ENCODE data around the gene MEA1.

Gene MEA1

DNA sequence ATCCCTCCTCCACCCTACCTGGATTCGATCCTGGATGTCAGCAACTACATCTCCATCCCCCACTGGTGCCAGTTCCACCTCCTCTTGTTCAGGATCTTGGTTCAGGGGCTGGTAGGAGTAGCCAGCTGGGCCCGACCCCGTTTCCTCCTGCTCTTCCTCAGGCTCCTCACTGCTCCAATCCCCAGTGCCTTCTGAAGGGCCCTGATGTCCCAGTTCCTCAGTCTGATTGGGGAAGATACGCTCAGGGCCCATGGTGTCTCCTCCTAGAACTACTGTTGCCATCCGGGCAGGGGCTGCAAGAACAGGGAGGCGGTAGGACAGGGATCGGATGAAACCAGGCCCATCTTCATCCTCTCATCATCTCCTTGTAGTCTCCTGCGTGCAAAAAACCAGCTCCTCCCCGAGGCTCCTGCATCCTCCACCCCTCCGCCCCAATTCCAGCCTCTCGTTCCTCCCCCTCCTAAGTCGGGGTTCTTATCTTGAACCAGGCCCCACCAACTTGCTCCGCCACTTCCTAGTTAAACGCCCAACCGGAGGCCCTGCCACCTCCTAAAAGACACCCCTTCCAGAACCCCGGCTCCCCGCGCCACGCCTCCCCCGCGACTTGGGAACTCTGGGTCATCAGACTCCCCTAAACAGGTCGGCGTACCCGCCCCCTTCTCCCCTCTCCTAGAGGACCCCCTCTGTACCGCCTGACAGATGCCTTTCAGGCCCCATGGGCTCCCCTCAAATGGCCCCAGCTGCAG, 476 bp downstream of the MEA1 start:
- DNase-seq (ENCODE audit: low read depth, low spot score): no peak
- TF ChIP-seq, protein P1, sequence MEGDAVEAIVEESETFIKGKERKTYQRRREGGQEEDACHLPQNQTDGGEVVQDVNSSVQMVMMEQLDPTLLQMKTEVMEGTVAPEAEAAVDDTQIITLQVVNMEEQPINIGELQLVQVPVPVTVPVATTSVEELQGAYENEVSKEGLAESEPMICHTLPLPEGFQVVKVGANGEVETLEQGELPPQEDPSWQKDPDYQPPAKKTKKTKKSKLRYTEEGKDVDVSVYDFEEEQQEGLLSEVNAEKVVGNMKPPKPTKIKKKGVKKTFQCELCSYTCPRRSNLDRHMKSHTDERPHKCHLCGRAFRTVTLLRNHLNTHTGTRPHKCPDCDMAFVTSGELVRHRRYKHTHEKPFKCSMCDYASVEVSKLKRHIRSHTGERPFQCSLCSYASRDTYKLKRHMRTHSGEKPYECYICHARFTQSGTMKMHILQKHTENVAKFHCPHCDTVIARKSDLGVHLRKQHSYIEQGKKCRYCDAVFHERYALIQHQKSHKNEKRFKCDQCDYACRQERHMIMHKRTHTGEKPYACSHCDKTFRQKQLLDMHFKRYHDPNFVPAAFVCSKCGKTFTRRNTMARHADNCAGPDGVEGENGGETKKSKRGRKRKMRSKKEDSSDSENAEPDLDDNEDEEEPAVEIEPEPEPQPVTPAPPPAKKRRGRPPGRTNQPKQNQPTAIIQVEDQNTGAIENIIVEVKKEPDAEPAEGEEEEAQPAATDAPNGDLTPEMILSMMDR (IDR thresholded peaks at IDR 0.05; ENCODE audit: insufficient read depth, low read length, missing control alignments): no peak
- POLR2A ChIA-PET: interaction anchor here (0.6 to 1.6 kb wide), 6 partner anchors 40 to 775 kb away, joined by 3 to 5 read pairs (median 4); partner anchors contain the start of genes CUL7 and CUL9
- peak overlapping the region; percentile 79 for H3K4me3 ChIP-seq (ENCODE audit: low read depth, low read length)
- CTCF ChIA-PET: interaction anchor here (0.9 to 5.5 kb wide), 7 partner anchors 9 to 216 kb away, joined by 3 to 38 read pairs (median 4); partner anchors contain the start of gene DNPH1

DNA sequence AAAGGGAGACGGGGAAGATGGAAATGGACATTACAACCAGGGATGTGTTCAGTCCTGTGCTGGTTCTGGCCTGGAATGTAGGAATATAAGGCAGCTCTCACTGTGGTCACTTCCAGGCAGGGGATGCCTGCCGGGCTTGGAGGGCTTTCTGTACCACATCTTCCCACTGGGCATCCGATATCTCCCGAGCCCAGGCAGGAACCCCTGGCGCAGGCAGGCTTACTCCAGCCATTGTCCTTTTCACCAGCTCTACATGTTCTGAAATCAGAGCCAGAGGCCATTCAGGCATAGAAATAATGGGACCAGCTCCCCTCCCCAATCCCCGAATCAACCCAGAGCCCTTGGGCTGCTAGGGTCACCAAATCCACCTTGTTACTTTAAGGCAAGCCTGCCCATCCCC, 1.4 kb downstream of the MEA1 start:
- ChIA-PET CTCF (interaction anchor here (0.9 to 5.5 kb wide), 5 partner anchors 8 to 131 kb away, joined by 3 to 38 read pairs (median 6); no protein-coding TSS in a partner anchor), POLR2A (no interaction called here)
- DNase-seq (ENCODE audit: low read depth, low spot score): no peak
- TF ChIP-seq, protein P1 (IDR thresholded peaks at IDR 0.05; ENCODE audit: insufficient read depth, low read length, missing control alignments): no peak
- peak overlapping the region; percentile 79 for H3K4me3 ChIP-seq (ENCODE audit: low read depth, low read length)

DNA sequence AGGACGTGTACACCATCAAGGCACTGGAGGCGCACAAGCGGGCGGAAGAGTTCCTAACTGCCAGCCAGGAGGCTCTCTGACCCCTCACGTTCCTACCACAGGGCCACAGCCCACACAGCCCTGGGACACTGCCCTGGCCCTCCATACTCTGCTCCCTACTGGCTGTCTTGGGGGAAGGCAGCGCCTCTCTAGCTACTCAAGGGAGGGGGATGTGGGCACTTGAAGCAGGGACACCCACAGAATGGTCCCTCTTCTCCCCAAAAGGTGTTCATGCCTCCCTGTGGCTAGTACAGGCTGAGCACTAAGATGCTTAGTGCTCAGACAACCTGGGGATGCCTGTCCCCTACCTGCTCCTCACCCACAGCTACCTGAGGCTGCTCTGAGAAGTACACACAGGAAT, 2.5 kb downstream of the MEA1 start:
- POLR2A ChIA-PET: interaction anchor here (1.2 kb wide), 1 partner anchor 43 kb away, joined by 3 read pairs; the partner anchor contains the start of gene CUL7
- no peak overlapping the region; the same call in 1 of the 2 replicates for H3K4me3 ChIP-seq (ENCODE audit: low read depth, low read length)
- CTCF ChIA-PET: interaction anchor here (1.0 to 1.6 kb wide), 6 partner anchors 10 to 166 kb away, joined by 3 to 6 read pairs (median 3); partner anchors contain the start of genes CUL7 and RRP36
- TF ChIP-seq, protein P1 (IDR thresholded peaks at IDR 0.05; ENCODE audit: insufficient read depth, low read length, missing control alignments): no peak
- no peak for DNase-seq (ENCODE audit: low read depth, low spot score)

DNA sequence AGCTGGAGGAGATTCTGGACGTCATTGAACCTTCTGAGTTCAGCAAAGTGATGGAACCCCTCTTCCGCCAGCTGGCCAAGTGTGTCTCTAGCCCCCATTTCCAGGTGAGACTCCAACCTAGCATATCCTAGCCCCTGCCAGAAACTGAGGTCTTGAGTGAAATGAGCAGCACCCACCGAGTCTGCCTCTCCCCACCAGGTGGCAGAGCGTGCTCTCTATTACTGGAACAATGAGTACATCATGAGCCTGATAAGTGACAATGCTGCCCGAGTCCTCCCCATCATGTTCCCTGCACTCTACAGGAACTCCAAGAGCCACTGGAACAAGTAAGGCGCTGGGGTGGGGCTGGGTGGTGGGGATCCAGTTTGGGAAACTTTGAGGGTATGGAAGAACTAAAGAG, 4.6 kb downstream of the MEA1 start:
- no peak for DNase-seq (ENCODE audit: low read depth, low spot score)
- TF ChIP-seq, protein P1 (IDR thresholded peaks at IDR 0.05; ENCODE audit: insufficient read depth, low read length, missing control alignments): peak; percentile 54
- CTCF ChIA-PET: interaction anchor here (0.6 to 3.0 kb wide), 5 partner anchors 13 to 192 kb away, joined by 3 to 14 read pairs (median 6); no protein-coding TSS in a partner anchor
- H3K4me3 ChIP-seq (ENCODE audit: low read depth, low read length): no peak overlapping the region
- POLR2A ChIA-PET: interaction anchor here (1.1 kb wide), 1 partner anchor 15 kb away, joined by 4 read pairs; no protein-coding TSS in a partner anchor

DNA sequence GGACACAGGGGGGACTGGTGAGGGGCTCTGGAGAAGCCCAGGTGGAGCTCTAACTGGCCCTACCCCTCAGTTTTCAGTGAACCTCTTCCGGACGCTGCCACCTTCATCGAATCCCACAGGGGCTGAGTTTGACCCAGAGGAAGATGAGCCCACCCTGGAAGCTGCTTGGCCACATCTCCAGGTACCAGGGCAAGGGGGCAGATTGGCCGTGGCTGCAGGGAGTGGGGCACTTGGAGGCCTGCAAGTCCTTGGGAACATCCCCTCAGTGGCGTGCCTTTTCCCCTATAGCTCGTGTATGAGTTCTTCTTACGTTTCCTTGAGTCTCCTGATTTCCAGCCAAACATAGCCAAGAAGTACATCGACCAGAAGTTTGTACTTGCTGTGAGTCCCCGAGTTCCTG, 6.6 kb downstream of the MEA1 start:
- TF ChIP-seq, protein P1 (IDR thresholded peaks at IDR 0.05; ENCODE audit: insufficient read depth, low read length, missing control alignments): no peak
- ChIA-PET CTCF (interaction anchor here (0.9 to 1.9 kb wide), 2 partner anchors 106 to 108 kb away, joined by 3 to 5 read pairs; no protein-coding TSS in a partner anchor), POLR2A (no interaction called here)
- H3K4me3 ChIP-seq (ENCODE audit: low read depth, low read length): no peak overlapping the region
- DNase-seq (ENCODE audit: low read depth, low spot score): no peak

DNA sequence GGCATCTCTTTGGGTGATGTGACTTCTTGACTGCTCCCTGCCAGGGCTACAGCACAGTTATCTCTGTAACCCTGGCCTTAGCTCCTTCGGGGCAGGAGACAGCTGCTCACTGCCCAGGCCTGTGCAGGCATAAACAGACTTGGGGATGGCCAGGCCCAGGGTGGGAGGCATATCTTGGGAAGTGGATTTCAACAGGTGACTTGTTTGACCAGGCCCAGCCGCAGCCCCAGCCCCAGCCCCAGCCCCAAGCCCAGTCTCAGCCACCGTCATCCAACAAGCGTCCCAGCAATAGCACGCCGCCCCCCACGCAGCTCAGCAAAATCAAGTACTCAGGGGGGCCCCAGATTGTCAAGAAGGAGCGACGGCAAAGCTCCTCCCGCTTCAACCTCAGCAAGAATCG, 7.5 kb downstream of the MEA1 start:
- TF ChIP-seq, protein P1 (IDR thresholded peaks at IDR 0.05; ENCODE audit: insufficient read depth, low read length, missing control alignments): no peak
- ChIA-PET CTCF (interaction anchor here (0.9 to 1.9 kb wide), 3 partner anchors 105 to 138 kb away, joined by 3 to 5 read pairs (median 5); no protein-coding TSS in a partner anchor), POLR2A (no interaction called here)
- no peak for DNase-seq (ENCODE audit: low read depth, low spot score)
- no peak overlapping the region for H3K4me3 ChIP-seq (ENCODE audit: low read depth, low read length)

Data from AG04449 (cell line).